Liver (tissue), 9 donors: Measurements from ENCODE around the gene KCTD3. TPM values are rescaled to one million over a fixed set of nuclear protein-coding genes. Genes with fewer than 3 reads are reported as not detected.
A peak's percentile ranks its signal among the peaks of the same experiment; 100 is the strongest.

ENCODE experiments used
- DNase-seq: peaks from one replicate; pipeline ENCODE4 v3.0.0-alpha.2; 2017; ENCODE audit warnings: low spot score
- H3K27ac ChIP-seq, 2 donors: one replicate each; pipeline ENCODE4 v1.7.0; 2013; ENCODE audit warnings: inconsistent platforms in 2 of 2, low read length in 2 of 2, control low read depth in 1 of 2, low read depth in 1 of 2, mild to moderate bottlenecking in 1 of 2
- H3K27me3 ChIP-seq, 4 donors: one replicate each; pipeline versions ENCODE4 v1.6.1 to v1.7.0; 2013; ENCODE audit warnings: low read length in 3 of 4, inconsistent platforms in 1 of 4, mild to moderate bottlenecking in 1 of 4, moderate library complexity in 1 of 4; ENCODE audit not compliant: control insufficient read depth in 4 of 4, insufficient read depth in 4 of 4
- H3K36me3 ChIP-seq, 4 donors: one replicate each; pipeline versions ENCODE4 v1.6.1 to v1.7.0; 2013; ENCODE audit warnings: low read length in 3 of 4, mild to moderate bottlenecking in 3 of 4, low read depth in 1 of 4, moderate library complexity in 1 of 4; ENCODE audit not compliant: control insufficient read depth in 4 of 4, insufficient read depth in 3 of 4
- H3K4me1 ChIP-seq, 4 donors: one replicate each; pipeline versions ENCODE4 v1.6.1 to v1.7.0; 2013; ENCODE audit warnings: low read length in 3 of 4, mild to moderate bottlenecking in 3 of 4, moderate library complexity in 1 of 4; ENCODE audit not compliant: control insufficient read depth in 4 of 4, insufficient read depth in 4 of 4
- H3K4me3 ChIP-seq, 3 donors: one replicate each; pipeline versions ENCODE4 v1.6.1 to v1.7.0; 2013; ENCODE audit warnings: low read length in 3 of 3, control low read depth in 1 of 3, low read depth in 1 of 3, mild to moderate bottlenecking in 1 of 3
- H3K9ac ChIP-seq, 2 donors: one replicate each; pipeline ENCODE4 v1.7.0; 2013; ENCODE audit warnings: low read length in 2 of 2, mild to moderate bottlenecking in 2 of 2, moderate library complexity in 2 of 2, control low read depth in 1 of 2, low read depth in 1 of 2
- H3K9me3 ChIP-seq, 4 donors: one replicate each; pipeline versions ENCODE4 v1.6.1 to v1.7.0; 2013; ENCODE audit warnings: low read length in 3 of 4; ENCODE audit not compliant: control insufficient read depth in 4 of 4
- EGR1 ChIP-seq, 2 donors: IDR thresholded peaks; 2 replicates each; pipeline ENCODE4 v1.6.1; 2016 to 2018; ENCODE audit warnings: antibody characterized with exemption in 2 of 2, low read depth in 2 of 2
- FOXA2 ChIP-seq: IDR thresholded peaks from 2 replicates; pipeline ENCODE4 v1.6.1; 2016; ENCODE audit warnings: antibody characterized with exemption
- GABPA ChIP-seq, 2 donors: IDR thresholded peaks in 1 of 2; conservative IDR thresholded peaks in 1 of 2; 2 replicates each; pipeline ENCODE4 v1.6.1; 2016; ENCODE audit warnings: antibody characterized with exemption in 2 of 2, mild to moderate bottlenecking in 1 of 2, moderate library complexity in 1 of 2
- HNF4A ChIP-seq, 2 donors: conservative IDR thresholded peaks; 2 replicates each; pipeline ENCODE4 v1.6.1; 2016; ENCODE audit warnings: antibody characterized with exemption in 2 of 2, mild to moderate bottlenecking in 2 of 2
- HNF4G ChIP-seq: IDR thresholded peaks from 2 replicates; pipeline ENCODE4 v1.6.1; 2016; ENCODE audit warnings: antibody characterized with exemption
- NR2F2 ChIP-seq: IDR thresholded peaks from 2 replicates; pipeline ENCODE4 v1.6.1; 2016; ENCODE audit warnings: antibody characterized with exemption
- RAD21 ChIP-seq, 2 donors: IDR thresholded peaks; 2 replicates each; pipeline ENCODE4 v1.6.1; 2016; ENCODE audit warnings: antibody characterized with exemption in 2 of 2, mild to moderate bottlenecking in 2 of 2
- RXRA ChIP-seq, 2 donors: IDR thresholded peaks; 2 replicates each; pipeline ENCODE4 v1.6.1; 2017 to 2018; ENCODE audit warnings: antibody characterized with exemption in 2 of 2, mild to moderate bottlenecking in 1 of 2
- SP1 ChIP-seq: IDR thresholded peaks from 2 replicates; pipeline ENCODE4 v1.6.1; 2018; ENCODE audit warnings: antibody characterized with exemption, mild to moderate bottlenecking
- TAF1 ChIP-seq: conservative IDR thresholded peaks from 2 replicates; pipeline ENCODE4 v1.6.1; 2016; ENCODE audit warnings: antibody characterized with exemption, mild to moderate bottlenecking
- YY1 ChIP-seq: IDR thresholded peaks from 2 replicates; pipeline ENCODE4 v1.6.1; 2016; ENCODE audit warnings: antibody characterized with exemption, mild to moderate bottlenecking
- WGBS: extraction: QIAGEN DNeasy Blood & Tissue Kit; methylation state at CpG from one replicate; pipeline ENCODE4 v1.1.7; 2013; 5-methylcytosine and 5-hydroxymethylcytosine counted together
- polyA plus RNA-seq, 2 donors: library from polyadenylated mRNA; stranded (reverse) in 1 of 2; unstranded in 1 of 2; fragments of 200-250 nt in 1 of 2; fragments of >200 nt in 1 of 2; fragmentation: Nextera tagmentation in 1 of 2; extraction: Ambion mirVana in 1 of 2; gene quantifications; one replicate each; pipeline versions ENCODE4 v1.2.1 to v1.2.3, GENCODE V29; 2013 to 2015
- total RNA-seq, 2 donors: library from RNA; depleted of rRNA; stranded (reverse); fragments of >200 nt; gene quantifications; one replicate each; pipeline ENCODE4 v1.2.3, GENCODE V29; 2014
- TF ChIP-seq, protein P1 (sequence below): IDR thresholded peaks from 2 replicates; pipeline ENCODE4 v1.6.1; 2016; ENCODE audit warnings: antibody characterized with exemption
- TF ChIP-seq, protein P2 (sequence below): IDR thresholded peaks from 2 replicates; pipeline ENCODE4 v1.6.1; 2016; ENCODE audit warnings: antibody characterized with exemption
- TF ChIP-seq, protein P3 (sequence below): IDR thresholded peaks from 2 replicates; pipeline ENCODE4 v1.6.1; 2016; ENCODE audit warnings: antibody characterized with exemption
- TF ChIP-seq, protein P4 (sequence below): IDR thresholded peaks from 2 replicates; pipeline ENCODE4 v1.6.1; 2016; ENCODE audit warnings: antibody characterized with exemption, mild to moderate bottlenecking
- donor health status: healthy.
- donor health status: healthy.
- donor health status: healthy.
- donor health status: healthy.
- donor health status: healthy.

Gene KCTD3
- total and polyA plus RNA-seq, 4 donors: 20.8 to 58.7 (median 26.1) TPM

DNA sequence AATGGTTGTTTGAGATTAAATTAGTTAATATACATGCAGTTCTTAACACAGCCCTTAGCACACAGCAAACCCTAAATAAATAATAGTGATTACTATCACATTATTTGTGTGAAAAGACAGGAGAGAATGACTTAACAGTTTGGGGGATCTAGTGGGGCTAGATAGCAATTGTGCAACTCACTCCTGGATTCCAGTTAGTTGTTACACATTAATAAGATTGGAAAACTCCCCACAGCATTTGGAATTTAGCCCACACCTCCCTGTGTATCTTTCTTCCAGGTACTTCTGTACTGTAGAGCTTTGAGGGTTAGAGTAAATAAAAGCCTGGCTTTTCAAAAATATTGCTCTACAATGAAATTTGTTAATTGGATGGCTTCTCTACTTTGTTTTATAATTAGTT is 93.2 kb downstream of the KCTD3 start (continued):
- TF ChIP-seq, protein P1, sequence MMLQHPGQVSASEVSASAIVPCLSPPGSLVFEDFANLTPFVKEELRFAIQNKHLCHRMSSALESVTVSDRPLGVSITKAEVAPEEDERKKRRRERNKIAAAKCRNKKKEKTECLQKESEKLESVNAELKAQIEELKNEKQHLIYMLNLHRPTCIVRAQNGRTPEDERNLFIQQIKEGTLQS: no peak

DNA sequence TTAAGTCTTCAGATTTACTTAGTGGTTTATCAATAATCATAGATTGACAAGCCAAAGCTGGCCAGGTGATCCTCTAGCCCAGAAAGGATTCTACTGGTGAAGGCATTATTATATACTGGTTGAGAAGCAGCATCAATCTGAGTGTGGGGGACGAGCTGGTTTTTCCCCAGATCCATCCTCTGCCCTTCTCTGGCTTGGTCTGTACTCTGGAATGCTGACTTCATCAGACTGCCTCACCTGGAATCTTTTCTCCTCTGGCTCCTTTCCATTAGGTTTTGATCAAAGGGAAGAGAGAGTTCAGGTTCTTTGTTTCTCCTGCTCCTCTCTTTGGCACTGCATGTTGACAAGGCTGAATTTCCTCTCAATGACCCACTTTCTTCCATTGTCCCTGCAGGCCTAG is 93.9 kb downstream of the KCTD3 start:
- WGBS: 33% methylated on average over 1 of the region's 1 CpG
- no peak for DNase-seq
- Histone ChIP-seq H3K27ac (peak overlapping the region in 1 of 2 donors; percentile 6), H3K36me3 (no peaks in the 10 kb centered on the region), H3K27me3 (no peaks in the 10 kb centered on the region), H3K4me1 (peaks cover 0 to 26% (median 22%) of the 10 kb centered on the region in 4 donors), H3K4me3 (no peak overlapping the region), H3K9ac (no peak overlapping the region), H3K9me3 (no peaks in the 10 kb centered on the region)
- TF ChIP-seq HNF4A (conservative IDR thresholded peaks at IDR 0.05) (peak in 1 of 2 donors; percentile 28), FOXA2 (no peak), RAD21 (IDR thresholded peaks at IDR 0.05) (peak in 1 of 2 donors; percentile 4)
- TF ChIP-seq, protein P2, sequence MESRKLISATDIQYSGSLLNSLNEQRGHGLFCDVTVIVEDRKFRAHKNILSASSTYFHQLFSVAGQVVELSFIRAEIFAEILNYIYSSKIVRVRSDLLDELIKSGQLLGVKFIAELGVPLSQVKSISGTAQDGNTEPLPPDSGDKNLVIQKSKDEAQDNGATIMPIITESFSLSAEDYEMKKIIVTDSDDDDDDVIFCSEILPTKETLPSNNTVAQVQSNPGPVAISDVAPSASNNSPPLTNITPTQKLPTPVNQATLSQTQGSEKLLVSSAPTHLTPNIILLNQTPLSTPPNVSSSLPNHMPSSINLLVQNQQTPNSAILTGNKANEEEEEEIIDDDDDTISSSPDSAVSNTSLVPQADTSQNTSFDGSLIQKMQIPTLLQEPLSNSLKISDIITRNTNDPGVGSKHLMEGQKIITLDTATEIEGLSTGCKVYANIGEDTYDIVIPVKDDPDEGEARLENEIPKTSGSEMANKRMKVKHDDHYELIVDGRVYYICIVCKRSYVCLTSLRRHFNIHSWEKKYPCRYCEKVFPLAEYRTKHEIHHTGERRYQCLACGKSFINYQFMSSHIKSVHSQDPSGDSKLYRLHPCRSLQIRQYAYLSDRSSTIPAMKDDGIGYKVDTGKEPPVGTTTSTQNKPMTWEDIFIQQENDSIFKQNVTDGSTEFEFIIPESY: no peak

DNA sequence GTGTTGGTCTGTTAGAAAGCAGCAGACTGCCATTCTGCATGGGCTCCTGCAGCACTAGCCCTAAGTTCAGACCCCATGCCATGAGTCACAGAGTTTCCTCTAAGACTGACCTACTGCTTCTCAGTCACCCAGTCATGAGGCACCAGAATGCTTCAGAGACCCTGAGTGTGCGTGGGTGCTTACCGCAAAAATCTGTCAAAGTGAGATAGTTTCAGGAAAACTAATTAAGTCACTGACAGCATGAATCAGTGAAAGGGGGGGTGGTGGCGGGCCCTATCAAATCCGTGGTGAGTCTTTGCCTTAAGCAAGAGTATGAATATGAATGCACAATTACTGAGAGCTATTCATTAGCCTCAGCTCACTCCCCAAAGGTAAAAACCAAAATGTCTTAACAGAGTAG is 98.1 kb downstream of the KCTD3 start:
- H3K4me1 ChIP-seq: peaks cover 0 to 14% (median 11%) of the 10 kb centered on the region in 4 donors
- no peaks in the 10 kb centered on the region for H3K27me3 ChIP-seq
- 87% methylated on average over 4 of the region's 4 CpGs for WGBS
- H3K9ac ChIP-seq: no peak overlapping the region
- no peak overlapping the region for H3K4me3 ChIP-seq
- no peak for TF ChIP-seq SP1
- TF ChIP-seq YY1: no peak
- TF ChIP-seq GABPA (IDR thresholded peaks at IDR 0.05 in 1 of 2, conservative IDR thresholded peaks at IDR 0.05 in 1 of 2): no peak
- TF ChIP-seq TAF1: no peak
- no peak for TF ChIP-seq RAD21 (IDR thresholded peaks at IDR 0.05)
- TF ChIP-seq EGR1 (IDR thresholded peaks at IDR 0.05; ENCODE audit: low read depth in 2 of 2): no peak
- no peak for TF ChIP-seq HNF4A (conservative IDR thresholded peaks at IDR 0.05)
- DNase-seq: no peak
- H3K36me3 ChIP-seq: no peaks in the 10 kb centered on the region
- H3K9me3 ChIP-seq: no peaks in the 10 kb centered on the region
- H3K27ac ChIP-seq: no peak overlapping the region

DNA sequence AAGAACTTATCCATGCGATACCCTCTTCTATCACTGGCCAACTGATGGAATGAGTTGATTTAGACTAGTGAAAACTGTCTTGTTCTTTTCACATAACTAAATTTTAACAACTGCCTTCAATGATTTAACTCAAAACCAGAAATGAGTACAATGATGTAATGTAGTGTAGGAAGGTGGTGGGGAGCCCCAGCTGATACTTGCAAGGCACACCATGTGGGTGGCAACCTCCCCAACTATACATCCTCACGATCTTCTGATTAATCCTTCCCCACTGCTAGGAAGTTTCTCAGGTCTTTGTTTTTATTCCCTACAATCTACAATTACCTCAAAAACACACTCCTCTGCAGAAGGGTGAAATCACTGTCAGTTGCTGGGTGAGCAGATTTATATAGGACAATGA is 100.7 kb downstream of the KCTD3 start:
- no peak for DNase-seq
- H3K27me3 ChIP-seq: no peaks in the 10 kb centered on the region
- H3K4me3 ChIP-seq: no peak overlapping the region
- no peaks in the 10 kb centered on the region for H3K4me1 ChIP-seq
- H3K36me3 ChIP-seq: no peaks in the 10 kb centered on the region
- H3K27ac ChIP-seq: no peak overlapping the region
- TF ChIP-seq RAD21 (IDR thresholded peaks at IDR 0.05) (no peak), NR2F2 (no peak), FOXA2 (no peak), SP1 (no peak), HNF4G (no peak), EGR1 (IDR thresholded peaks at IDR 0.05; ENCODE audit: low read depth in 2 of 2) (no peak), RXRA (IDR thresholded peaks at IDR 0.05) (no peak)
- TF ChIP-seq, protein P1: no peak
- TF ChIP-seq, protein P3, sequence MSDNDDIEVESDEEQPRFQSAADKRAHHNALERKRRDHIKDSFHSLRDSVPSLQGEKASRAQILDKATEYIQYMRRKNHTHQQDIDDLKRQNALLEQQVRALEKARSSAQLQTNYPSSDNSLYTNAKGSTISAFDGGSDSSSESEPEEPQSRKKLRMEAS: no peak
- TF ChIP-seq, protein P4, sequence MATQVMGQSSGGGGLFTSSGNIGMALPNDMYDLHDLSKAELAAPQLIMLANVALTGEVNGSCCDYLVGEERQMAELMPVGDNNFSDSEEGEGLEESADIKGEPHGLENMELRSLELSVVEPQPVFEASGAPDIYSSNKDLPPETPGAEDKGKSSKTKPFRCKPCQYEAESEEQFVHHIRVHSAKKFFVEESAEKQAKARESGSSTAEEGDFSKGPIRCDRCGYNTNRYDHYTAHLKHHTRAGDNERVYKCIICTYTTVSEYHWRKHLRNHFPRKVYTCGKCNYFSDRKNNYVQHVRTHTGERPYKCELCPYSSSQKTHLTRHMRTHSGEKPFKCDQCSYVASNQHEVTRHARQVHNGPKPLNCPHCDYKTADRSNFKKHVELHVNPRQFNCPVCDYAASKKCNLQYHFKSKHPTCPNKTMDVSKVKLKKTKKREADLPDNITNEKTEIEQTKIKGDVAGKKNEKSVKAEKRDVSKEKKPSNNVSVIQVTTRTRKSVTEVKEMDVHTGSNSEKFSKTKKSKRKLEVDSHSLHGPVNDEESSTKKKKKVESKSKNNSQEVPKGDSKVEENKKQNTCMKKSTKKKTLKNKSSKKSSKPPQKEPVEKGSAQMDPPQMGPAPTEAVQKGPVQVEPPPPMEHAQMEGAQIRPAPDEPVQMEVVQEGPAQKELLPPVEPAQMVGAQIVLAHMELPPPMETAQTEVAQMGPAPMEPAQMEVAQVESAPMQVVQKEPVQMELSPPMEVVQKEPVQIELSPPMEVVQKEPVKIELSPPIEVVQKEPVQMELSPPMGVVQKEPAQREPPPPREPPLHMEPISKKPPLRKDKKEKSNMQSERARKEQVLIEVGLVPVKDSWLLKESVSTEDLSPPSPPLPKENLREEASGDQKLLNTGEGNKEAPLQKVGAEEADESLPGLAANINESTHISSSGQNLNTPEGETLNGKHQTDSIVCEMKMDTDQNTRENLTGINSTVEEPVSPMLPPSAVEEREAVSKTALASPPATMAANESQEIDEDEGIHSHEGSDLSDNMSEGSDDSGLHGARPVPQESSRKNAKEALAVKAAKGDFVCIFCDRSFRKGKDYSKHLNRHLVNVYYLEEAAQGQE: no peak
- no peak overlapping the region for H3K9ac ChIP-seq
- no peaks in the 10 kb centered on the region for H3K9me3 ChIP-seq
- WGBS: 94% methylated on average over 2 of the region's 2 CpGs
